ENCODE measurements around the gene AHNAK2. TPM values are rescaled to one million over a fixed set of nuclear protein-coding genes. Genes with fewer than 3 reads are reported as not detected.

The AHNAK2 gene
- total and polyA plus RNA-seq, 8 donors: 0.75 to 2.4 (median 1.4) TPM

GRCh38 chr14:104999361-104999760 lies 21.2 kb upstream of the AHNAK2 start:
- no peak for TF ChIP-seq CTCF (IDR thresholded peaks at IDR 0.05)
- FAIRE-seq (no peak), DNase-seq (no peak), ATAC-seq (no peak)
- Histone ChIP-seq H3K4me3 (no peak overlapping the region), H3K9me3 (no peaks in the 10 kb centered on the region), H3K27ac (no peak overlapping the region), H3K4me1 (no peaks in the 10 kb centered on the region), H3K27me3 (no peaks in the 10 kb centered on the region), H3K36me3 (no peaks in the 10 kb centered on the region)
- 95 to 96% methylated on average over 3 of the region's 3 CpGs for WGBS, 2 donors
- intact Hi-C loops (cut with DNase I): no loop called here

GRCh38 chr14:104998801-104999200 lies 20.6 kb upstream of the AHNAK2 start:
- H3K36me3 ChIP-seq: peaks cover 0 to 4% (median 0%) of the 10 kb centered on the region in 3 donors
- no peak for DNase-seq
- no peak for FAIRE-seq

DNA sequence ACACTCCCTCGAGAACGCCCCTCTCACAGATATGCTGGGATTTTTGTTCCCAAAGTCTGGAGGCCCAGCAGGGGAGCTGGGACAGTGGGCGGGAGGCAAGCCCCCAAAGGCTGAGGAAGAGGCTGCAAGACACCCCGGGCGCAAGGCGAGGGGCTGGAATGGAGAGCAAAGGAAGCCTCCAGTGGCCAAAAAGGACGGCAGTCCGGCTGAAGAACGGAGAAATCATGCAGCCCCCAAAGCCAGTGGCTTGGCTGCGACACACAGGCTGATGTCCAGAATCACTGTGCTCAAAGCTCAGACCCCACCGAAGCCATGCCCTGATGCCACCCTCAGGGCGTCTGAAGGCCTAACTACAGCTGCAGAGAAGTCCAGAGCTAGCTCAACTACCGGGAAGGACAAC lies 18.3 kb upstream of the AHNAK2 start:
- H3K4me1 ChIP-seq: no peaks in the 10 kb centered on the region
- H3K4me3 ChIP-seq: no peak overlapping the region
- ATAC-seq: no peak
- no peak overlapping the region for H3K27ac ChIP-seq
- WGBS, 2 donors: 91 to 92% methylated on average over 13 of the region's 13 CpGs
- peak in 1 of 6 donors; percentile 14 for DNase-seq
- no peaks in the 10 kb centered on the region for H3K27me3 ChIP-seq
- H3K36me3 ChIP-seq: peaks cover 0 to 14% (median 5%) of the 10 kb centered on the region in 3 donors
- intact Hi-C loops (cut with DNase I): no loop called here
- no peak for TF ChIP-seq CTCF (IDR thresholded peaks at IDR 0.05)
- H3K9me3 ChIP-seq: no peaks in the 10 kb centered on the region
- no peak for FAIRE-seq

More at GRCh38 chr14:104998801-104999200, 20.6 kb upstream of the AHNAK2 start:
- Histone ChIP-seq H3K27me3 (no peaks in the 10 kb centered on the region), H3K4me3 (no peak overlapping the region), H3K4me1 (no peaks in the 10 kb centered on the region), H3K9me3 (no peaks in the 10 kb centered on the region), H3K27ac (no peak overlapping the region)
- ATAC-seq: no peak
- WGBS, 2 donors: 92 to 100% methylated on average over 5 of the region's 5 CpGs
- intact Hi-C loops (cut with DNase I): no loop called here
- no peak for TF ChIP-seq CTCF (IDR thresholded peaks at IDR 0.05)

- intact Hi-C loops (cut with DNase I): no loop called here
These were observed 17.9 kb upstream of the AHNAK2 start for GRCh38 chr14:104996032-104996431.

More at GRCh38 chr14:104996032-104996431, 17.9 kb upstream of the AHNAK2 start:
- Histone ChIP-seq H3K36me3 (peaks cover 0 to 14% (median 5%) of the 10 kb centered on the region in 3 donors), H3K27ac (no peak overlapping the region), H3K9me3 (no peaks in the 10 kb centered on the region), H3K27me3 (no peaks in the 10 kb centered on the region), H3K4me3 (no peak overlapping the region), H3K4me1 (no peaks in the 10 kb centered on the region)
- 93 to 94% methylated on average over 5 of the region's 5 CpGs for WGBS, 2 donors
- no peak for DNase-seq
- no peak for TF ChIP-seq CTCF (IDR thresholded peaks at IDR 0.05)
- no peak for ATAC-seq
- FAIRE-seq: no peak

All from pancreas (tissue), 10 donors.